Measurements from ENCODE around the gene CLPTM1.
A peak's percentile ranks its signal among the peaks of the same experiment; 100 is the strongest.
"Not testable (repeated sequence)": the region's sequence is repeated elsewhere in the genome, so short reads cannot be mapped to it uniquely, and the experiment has no call there.

Gene CLPTM1

GRCh38 chr19:44954649-44955504 is at the start of gene CLPTM1:
Gene CLPTM1, plus strand, starts transcription at chr19:44955380. Its CDS starts 16 bp downstream, at chr19:44955396.
- peak; percentile 97 for DNase-seq

- no peak for DNase-seq
Measured at GRCh38 chr19:44905437-44906160, 49.6 kb upstream of the CLPTM1 start, which contains the start of gene APOE. Gene APOE, plus strand, starts transcription at chr19:44905796. Its CDS starts 829 bp downstream, at chr19:44906625.

DNA sequence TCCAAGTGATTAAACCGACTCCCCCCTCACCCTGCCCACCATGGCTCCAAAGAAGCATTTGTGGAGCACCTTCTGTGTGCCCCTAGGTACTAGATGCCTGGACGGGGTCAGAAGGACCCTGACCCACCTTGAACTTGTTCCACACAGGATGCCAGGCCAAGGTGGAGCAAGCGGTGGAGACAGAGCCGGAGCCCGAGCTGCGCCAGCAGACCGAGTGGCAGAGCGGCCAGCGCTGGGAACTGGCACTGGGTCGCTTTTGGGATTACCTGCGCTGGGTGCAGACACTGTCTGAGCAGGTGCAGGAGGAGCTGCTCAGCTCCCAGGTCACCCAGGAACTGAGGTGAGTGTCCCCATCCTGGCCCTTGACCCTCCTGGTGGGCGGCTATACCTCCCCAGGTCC is 47.6 kb upstream of the CLPTM1 start:
- no peak for DNase-seq

GRCh38 chr19:44908074-44908835 is 46.9 kb upstream of the CLPTM1 start:
- no peak for DNase-seq

DNA sequence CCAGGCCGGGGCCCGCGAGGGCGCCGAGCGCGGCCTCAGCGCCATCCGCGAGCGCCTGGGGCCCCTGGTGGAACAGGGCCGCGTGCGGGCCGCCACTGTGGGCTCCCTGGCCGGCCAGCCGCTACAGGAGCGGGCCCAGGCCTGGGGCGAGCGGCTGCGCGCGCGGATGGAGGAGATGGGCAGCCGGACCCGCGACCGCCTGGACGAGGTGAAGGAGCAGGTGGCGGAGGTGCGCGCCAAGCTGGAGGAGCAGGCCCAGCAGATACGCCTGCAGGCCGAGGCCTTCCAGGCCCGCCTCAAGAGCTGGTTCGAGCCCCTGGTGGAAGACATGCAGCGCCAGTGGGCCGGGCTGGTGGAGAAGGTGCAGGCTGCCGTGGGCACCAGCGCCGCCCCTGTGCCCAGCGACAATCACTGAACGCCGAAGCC is 46.3 kb upstream of the CLPTM1 start:
- DNase-seq, result no peak

- DNase-seq, result no peak
Measured at GRCh38 chr19:44909775-44910174, 45.4 kb upstream of the CLPTM1 start.

DNA sequence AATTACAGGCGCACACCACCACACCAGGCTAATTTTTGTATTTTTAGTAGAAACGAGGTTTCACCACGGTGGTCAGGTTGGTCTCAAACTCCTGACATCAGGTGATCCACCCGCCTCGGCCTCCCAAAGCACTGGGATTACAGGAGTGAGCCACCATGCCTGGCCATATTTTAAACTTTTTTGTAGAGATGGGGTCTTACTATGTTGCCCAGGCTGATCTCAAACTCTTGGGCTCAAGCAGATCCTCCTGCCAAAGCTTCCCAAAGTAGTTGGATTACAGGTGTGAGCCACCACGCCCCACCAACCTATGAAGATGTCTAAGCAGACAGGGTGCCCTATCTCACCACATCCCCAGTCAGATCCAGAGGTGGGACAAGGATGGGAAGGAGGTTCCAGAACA is 43.3 kb upstream of the CLPTM1 start:
- DNase-seq, result not testable (repeated sequence)

DNA sequence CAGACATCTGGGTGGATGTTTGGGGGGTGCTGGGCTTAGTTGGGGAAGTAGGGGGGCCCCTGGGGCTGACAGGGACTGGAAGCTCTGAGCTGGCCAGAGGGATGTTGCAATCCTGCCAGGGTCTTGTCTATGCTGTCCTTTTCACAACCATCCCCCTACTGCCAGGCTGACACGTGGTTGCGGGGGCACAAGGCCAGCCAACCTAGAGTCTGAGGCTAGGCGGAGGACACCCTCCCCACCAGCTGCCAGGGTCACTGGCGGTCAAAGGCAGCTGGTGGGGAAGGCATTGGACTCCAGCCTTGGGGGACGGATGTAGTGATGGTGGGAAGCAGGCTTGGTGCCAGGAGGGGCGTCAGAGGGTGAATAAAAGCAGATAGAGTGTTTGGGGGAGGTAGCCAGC is 42.3 kb upstream of the CLPTM1 start:
- DNase-seq, result no peak

DNA sequence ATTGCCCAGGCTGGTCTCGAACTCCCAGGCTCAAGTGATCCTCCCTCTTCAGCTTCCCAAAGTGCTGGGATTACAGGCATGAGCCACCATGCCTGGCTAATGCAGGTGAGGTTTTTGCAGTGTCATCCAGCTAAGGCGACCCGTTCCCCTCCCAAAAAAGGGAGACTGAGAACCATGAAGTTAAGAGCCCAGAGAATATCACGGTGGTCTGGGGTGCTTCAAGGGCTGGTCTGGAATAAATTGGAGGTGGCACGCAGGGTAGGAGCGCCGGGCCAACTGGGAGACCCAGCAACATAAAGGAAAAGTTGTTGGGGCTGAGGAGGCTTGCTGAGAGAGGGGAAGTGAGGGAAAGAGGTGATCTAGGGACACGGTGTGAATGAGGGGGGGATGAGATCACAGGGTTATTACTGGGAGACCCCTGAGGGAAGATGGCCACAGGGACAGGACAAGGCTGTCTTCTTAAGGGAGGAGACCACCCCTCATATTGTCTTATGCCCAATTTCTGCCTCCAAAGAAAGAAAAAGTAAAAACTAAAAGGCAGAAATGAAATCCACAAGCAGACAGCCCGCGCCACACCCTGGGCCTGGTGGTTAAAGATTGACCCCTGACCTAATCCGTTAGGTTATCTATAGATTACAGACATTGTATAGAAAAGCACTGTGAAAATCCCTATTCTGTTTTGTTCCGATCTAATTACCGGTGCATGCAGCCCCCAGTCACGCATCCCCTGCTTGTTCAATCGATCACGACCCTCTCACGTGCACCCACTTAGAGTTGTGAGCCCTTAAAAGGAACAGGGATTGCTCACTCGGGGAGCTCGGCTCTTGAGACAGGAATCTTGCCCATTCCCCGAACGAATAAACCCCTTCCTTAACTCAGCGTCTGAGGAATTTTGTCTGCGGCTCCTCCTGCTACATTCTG is 41.4 kb upstream of the CLPTM1 start:
- not testable (repeated sequence) for DNase-seq

DNA sequence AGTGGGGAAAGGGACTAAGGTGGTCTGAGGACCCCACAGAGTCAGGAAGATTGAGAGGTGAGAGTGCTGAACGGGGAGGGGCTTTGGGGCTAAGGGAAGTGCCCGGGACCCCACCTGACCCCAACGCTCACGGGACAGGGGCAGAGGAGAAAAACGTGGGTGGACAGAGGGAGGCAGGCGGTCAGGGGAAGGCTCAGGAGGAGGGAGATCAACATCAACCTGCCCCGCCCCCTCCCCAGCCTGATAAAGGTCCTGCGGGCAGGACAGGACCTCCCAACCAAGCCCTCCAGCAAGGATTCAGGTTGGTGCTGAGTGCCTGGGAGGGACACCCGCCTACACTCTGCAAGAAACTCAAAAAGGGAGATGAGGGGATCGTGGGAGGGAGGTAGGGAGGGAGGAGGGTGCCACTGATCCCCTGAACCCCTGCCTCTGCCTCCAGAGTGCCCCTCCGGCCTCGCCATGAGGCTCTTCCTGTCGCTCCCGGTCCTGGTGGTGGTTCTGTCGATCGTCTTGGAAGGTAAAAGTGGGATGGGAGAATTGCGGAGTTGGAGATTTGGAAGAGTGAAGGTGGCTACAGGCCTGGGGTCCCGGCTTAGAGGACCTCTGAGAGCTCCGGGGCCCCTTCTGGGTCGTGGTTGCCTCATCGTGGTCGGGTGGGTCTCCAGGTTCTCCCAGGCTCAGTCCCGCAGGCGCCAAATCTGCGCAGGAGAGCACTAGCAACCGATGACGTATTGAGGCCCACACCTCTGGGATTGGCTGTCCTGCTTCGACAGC is 40.6 kb upstream of the CLPTM1 start, which contains the start of gene APOC1:
APOC1 (plus strand) TSS at position 176 of the 774 bp plus-strand sequence; CDS start at position 460, 284 bp downstream.
- DNase-seq, result peak; percentile 84

DNA sequence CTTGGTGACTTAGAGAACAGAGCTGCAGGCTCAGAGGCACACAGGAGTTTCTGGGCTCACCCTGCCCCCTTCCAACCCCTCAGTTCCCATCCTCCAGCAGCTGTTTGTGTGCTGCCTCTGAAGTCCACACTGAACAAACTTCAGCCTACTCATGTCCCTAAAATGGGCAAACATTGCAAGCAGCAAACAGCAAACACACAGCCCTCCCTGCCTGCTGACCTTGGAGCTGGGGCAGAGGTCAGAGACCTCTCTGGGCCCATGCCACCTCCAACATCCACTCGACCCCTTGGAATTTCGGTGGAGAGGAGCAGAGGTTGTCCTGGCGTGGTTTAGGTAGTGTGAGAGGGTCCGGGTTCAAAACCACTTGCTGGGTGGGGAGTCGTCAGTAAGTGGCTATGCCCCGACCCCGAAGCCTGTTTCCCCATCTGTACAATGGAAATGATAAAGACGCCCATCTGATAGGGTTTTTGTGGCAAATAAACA is 30.9 kb upstream of the CLPTM1 start:
- no peak for DNase-seq

GRCh38 chr19:44925114-44925891 is 29.9 kb upstream of the CLPTM1 start:
- peak; percentile 49 for DNase-seq

DNA sequence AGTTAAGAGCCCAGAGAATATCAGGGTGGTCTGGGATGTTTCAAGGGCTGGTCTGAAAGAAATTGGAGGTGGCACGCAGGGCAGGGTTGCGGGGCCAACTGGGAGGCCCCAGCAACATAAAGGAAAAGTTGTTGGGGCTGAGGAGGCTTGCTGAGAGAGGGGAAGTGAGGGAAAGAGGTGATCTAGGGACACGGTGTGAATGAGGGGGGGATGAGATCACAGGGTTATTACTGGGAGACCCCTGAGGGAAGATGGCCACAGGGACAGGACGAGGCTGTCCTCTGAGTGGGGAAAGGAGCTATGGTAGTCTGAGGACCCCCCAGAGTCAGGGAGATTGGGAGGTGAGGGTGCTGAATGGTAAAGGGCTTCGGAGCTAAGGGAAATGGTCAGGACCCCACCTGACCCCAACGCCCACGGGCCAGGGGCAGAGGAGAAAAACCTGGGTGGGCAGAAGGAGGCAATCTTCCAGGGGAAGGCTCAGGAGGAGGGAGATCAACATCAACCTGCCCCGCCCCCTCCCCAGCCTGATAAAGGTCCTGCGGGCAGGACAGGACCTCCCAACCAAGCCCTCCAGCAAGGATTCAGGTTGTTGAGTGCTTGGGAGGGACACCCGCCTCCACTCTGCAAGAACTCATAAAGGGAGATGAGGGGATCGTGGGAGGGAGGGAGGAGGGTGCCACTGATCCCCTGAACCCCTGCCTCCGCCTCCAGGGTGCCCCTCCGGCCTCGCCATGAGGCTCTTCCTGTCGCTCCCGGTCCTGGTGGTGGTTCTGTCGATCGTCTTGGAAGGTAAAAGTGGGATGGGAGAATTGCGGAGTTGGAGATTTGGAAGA is 28.7 kb upstream of the CLPTM1 start:
- not testable (repeated sequence) for DNase-seq

DNA sequence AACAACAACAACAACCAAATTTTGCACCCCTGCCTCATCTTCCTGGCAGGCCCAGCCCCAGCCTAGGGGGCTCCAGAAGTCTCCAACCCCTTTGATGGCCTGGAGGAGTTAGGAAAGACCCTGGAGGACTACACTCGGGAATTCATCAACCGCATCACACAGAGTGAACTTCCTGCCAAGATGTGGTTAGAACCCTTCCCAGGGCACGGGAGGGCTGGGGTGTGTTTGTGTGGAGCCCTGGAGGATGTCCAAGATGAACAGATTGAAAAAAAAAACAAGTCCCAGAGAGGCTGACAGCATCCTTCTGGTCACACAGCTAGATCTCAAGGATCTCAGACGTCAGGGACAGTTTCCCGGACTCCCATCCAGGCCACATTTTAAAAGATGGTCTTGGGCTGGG is 27.4 kb upstream of the CLPTM1 start:
- DNase-seq, result peak; percentile 63

DNA sequence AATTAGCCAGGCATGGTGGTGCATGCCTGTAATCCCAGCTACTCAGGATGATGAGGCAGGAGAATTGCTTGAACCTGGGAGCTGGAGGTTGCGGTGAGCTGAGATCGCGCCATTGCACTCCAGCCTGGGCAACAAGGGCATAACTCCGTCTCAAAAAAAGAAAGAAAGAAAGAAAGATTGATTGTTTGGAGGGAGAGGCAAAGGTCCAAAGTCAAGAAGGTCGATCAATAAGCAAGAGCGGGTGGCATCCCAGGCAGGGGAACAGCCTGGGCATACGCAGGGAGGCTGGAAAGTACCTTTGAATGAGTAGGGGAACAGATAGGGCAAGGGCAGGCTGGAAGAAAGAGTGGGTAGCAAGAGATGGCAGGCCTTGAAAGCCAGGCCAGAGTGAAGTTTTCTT is 25.1 kb upstream of the CLPTM1 start:
- DNase-seq, result no peak

DNA sequence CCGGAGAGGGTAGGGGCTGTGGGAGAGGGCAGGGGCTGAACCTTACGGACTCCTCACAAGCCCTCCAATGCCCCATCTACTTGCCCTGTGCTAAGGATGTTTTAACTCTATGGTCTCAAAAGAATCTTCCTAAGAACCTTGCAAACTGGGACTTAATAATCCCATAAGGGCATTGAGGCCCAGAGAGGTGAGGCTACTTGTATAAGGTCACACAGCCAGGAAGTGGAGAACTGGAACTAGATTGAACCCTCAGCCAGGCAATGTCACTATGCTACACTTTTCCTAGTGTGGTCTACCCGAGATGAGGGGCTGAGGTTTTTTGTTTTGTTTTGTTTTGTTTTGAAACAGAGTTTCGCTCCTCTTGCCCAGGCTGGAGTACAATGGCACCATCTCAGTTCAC is 23.6 kb upstream of the CLPTM1 start:
- DNase-seq, result no peak

DNA sequence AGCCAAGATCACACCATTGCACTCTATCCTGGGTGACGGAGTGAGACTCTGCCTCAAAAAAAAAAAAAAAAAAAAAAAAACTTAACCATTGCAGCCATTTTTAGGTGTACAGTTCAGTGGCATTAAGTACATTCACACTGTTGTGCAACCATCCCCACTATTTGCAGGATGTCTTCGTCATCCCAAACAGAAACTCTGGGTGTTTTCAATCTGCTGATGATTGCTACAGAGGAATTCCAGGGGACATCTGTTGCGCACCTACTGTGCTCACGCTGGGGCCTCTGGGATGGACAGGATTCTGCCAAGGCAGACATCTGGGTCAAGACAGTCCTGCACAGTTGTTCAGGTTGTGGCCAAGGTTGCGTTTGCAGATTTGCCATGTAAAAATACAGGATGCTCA is 15.5 kb upstream of the CLPTM1 start:
- DNase-seq, result no peak

- DNase-seq, result no peak
Measured at GRCh38 chr19:44942067-44942571, 13.1 kb upstream of the CLPTM1 start, which contains the start of gene APOC4. Gene APOC4, plus strand, starts transcription at chr19:44942237. Its CDS starts 41 bp downstream, at chr19:44942278.

DNA sequence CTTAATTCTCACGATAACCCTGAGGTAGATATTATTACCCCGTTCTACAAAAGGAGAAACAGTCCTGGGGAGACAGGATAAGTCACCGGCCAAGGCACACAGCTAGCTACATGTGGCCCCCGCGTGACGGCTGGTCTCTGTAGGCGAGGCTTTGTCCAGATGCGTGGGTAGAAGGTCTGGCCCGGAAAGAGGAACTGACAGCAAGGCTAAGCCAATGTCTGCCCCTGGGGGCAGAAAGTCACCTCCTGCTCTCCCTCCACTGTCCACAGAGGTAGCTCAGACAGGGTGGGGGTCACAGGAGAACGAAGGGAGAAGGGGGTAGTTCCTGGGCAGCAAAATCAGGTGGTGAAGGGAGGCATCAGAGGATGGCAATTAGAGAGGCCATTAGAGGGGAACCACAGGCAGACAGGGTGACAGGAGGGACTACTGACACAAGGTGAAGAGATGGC is 11.4 kb upstream of the CLPTM1 start:
- DNase-seq, result no peak
